Hepatic stellate cell (primary cell): Measurements from ENCODE around the gene XPNPEP3.
"Not testable (repeated sequence)": the region's sequence is repeated elsewhere in the genome, so short reads cannot be mapped to it uniquely, and the experiment has no call there.

Experiments used
- DNase-seq: peaks from one replicate; pipeline ENCODE4 v3.0.0; 2011; ENCODE audit warnings: low spot score

Gene XPNPEP3

DNA sequence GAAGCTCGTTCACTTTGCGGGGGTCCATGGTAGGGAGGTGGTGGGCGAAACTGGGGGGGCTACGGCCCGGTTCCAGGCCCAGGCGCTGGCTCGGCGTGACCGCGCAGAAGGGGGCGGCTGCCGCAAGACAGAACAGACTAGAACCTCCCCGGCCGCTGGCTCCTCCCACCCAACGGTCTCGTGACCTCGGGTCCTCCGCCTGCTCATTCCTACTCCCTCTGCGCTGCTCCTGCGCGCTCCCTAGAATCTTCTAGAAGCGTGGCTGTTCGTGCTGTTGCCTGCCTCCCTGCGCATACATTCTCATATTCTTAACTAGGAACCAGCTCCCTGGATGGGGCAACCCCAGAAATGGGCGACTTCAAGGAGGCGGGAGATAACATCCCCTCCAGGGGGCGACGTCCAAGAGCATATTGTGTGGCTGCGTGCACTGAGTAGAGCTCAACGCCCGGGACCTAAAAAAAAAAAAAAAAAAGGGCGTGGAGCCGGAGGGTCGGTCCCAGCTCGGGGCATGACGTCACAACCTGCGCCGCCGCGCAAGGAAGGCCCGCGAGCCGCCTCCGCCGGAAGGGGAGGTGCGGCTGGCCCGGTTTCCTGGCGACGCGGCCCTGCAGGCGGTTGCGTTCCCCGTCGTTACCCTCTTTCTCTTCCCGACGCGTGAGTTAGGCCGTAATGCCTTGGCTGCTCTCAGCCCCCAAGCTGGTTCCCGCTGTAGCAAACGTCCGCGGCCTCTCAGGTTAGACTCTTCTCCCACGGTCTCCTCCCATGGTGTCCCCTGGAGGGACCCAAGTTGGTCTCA is at the start of gene XPNPEP3, which contains the start of gene ST13:
XPNPEP3 (plus strand) TSS at position 636 of the 796 bp plus-strand sequence; CDS start at position 670, 34 bp downstream.
ST13 (minus strand) TSS at position 127 of the 796 bp plus-strand sequence; CDS start at position 28, 99 bp downstream.
- DNase-seq: peak; percentile 86

- no peak for DNase-seq
Observed at GRCh38 chr22:40808018-40808841, 48.7 kb upstream of the XPNPEP3 start.

- DNase-seq: no peak
Observed at GRCh38 chr22:40813912-40814315, 43.0 kb upstream of the XPNPEP3 start.

DNA sequence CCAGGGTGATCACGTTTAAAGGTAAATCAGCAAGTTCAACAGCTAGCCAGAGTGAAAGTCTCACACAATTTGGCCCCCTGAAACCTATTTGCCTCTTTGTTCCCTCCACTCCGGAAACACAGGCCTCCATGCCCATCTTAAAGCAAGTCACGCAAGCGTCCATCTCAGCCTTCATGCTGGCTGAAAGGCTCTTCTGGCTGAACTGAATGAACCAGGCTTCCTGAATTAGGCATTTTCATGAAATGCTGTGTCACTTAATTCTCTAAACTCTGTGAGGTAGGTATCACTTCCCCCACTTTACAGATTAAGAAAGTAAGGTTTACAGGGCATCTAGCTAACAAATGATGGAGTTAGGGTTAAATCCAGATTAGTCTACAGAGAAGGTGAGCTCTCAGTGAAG is 39.2 kb upstream of the XPNPEP3 start:
- DNase-seq: no peak

DNA sequence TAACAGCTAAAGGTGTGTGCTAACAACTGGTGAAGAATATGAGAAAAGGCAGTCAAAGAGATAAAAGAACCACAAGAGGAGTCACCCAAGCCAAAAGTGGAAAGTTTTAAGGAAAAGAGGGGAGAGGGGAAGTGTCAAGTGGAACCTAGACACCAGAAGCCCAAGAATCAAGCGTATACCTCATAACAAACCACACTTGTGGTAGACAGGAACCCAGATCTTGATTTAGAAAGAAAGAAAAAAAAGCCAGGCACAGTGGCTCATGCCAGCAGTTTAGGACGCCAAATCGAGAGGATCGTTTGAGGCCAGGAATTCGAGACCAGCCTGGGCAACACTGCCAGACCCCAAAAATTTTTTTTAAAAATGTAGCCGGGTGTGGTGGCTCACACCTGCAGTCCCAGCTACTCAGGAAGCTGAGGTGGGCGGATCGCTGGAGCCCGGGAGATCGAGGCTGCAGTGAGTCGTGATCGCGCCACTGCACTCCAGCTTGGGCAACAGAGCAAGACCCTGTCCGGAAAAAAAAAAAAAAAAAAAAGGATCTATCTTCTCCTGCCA is 38.7 kb upstream of the XPNPEP3 start:
- peak; percentile 11 for DNase-seq

GRCh38 chr22:40818747-40819598 is 38.0 kb upstream of the XPNPEP3 start, which contains the start of gene SLC25A17:
TSS of gene SLC25A17 (minus strand) at chr22:40819346. CDS start at chr22:40819248, 98 bp downstream.
- peak; percentile 95 for DNase-seq

GRCh38 chr22:40819599-40820140 is 37.3 kb upstream of the XPNPEP3 start:
- peak; percentile 42 for DNase-seq

- no peak for DNase-seq
Observed at GRCh38 chr22:40823426-40823825, 33.5 kb upstream of the XPNPEP3 start.

- not testable (repeated sequence) for DNase-seq
Observed at GRCh38 chr22:40826292-40826691, 30.7 kb upstream of the XPNPEP3 start.

DNA sequence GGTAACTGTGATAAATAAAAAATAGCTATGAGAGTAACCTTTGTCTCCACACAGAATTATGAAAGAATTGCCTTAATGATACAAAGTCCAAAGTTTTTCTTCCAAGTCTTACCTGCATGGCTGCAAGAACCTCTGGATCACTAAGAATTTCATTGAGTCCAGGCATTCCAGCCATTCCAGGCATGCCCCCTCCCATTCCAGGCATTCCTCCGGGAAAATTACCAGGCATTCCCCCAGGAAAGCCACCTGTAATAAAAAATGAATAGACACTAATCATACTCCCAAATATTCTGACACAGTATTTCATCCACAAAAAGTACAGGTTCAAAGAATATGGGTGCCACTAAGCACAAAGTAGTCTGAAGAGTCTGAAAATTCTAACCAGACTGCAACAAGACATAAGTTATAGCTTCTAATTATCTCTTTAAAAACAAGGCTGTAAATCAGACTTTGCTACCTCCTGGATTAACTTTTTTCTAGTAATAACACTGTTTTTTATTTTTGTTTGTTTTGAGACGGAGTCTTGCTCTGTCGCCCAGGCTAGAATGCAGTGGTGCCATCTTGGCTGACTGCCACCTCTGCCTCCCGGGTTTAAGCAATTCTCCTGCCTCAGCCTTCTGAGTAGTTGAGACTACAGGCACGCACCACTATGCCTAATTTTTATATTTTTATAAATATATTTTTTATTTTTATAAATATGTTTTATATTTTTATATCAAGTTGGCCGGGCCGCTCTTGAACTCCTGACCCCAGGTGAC is 29.8 kb upstream of the XPNPEP3 start:
- DNase-seq: no peak

DNA sequence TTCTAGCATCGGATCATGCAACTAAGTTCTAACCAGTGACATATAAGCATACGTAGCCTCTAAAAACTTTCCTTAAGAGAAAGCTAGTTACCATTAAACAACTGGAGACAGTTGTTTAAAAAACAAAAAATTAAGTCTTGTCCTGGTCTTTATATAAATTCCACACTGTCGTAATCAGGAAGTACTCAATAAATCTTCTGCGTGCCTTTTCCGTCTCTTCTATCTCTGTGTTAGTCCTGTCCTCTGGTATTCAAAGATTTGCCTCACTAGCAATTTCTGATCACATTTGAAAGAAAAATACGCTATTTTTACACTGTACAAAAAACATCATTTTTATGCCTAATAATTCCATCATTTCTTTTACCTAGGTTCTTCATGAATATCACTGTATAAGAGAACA is 27.8 kb upstream of the XPNPEP3 start:
- no peak for DNase-seq

GRCh38 chr22:40834619-40835018 is 22.3 kb upstream of the XPNPEP3 start:
- no peak for DNase-seq

- DNase-seq: no peak
Observed at GRCh38 chr22:40838486-40838885, 18.5 kb upstream of the XPNPEP3 start.

DNA sequence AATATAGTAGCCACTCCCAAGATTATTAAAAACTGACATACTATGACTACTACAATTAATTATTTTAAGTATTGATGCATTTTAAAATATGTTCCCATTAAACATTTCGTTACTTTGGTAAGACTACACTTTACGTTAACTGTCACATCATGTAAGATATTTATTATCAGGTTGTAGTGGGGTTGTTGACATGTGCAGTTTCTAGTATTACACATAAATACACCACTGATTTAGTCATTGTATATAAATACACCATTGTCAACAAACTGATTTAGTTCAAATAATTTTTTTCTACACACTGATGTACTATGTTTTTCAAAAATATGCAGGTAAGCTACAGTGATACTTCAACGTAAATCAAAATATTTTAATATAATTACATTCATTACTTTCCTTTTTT is 12.0 kb upstream of the XPNPEP3 start:
- DNase-seq: no peak

DNA sequence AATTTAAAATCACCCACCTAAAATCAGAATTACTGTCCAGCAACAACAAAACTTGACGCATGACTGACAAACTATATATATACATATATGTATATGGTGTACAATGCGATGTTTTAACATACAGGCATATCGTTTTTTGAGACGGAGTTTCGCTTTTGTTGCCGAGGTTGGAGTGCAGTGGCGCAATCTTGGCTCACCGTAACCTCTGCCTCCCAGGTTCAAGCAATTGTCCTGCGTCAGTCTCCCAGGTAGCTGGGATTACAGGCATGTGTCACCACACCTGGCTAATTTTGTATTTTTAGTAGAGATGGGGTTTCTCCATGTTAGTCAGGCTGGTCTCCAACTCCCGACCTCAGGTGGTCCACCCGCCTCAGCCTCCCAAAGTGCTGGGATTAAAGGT is 11.1 kb upstream of the XPNPEP3 start:
- DNase-seq: not testable (repeated sequence)

DNA sequence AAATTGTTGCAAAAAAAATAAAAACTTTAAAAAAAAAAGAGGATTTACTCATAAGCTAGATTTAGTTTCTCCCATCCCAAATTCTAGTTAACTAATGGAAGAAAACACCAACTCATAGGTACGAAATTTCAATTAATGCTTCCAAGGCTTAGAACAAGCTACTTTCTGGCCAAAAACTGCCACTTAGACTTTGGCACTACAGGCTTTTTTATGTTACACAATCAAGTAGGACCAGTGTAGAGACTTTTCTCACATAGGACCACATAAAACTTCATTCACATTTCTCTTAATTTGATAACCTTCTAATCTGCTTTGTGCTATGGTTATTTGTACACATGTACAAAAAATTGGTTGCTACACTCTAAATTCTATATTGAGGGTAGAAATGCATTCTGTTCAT is 3.6 kb upstream of the XPNPEP3 start:
- no peak for DNase-seq

DNA sequence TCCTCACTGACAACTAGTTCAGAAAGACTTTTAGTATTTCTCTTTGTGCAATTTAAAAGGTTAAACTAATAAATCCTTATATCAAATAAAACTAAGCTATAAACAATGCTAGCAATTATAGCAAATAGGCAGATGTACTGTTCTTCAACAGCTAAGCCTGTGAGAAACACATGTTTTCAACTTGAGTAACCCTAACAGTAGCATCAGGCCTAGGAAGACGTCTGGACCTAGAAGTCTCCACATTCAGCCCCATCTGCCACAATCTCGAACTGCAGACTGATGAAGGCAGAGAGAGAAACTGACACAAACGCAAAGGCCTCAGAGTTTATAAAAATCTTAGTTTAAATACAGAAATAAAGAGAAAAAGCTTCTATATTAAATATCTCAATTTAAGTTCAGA is 3.0 kb upstream of the XPNPEP3 start:
- no peak for DNase-seq

DNA sequence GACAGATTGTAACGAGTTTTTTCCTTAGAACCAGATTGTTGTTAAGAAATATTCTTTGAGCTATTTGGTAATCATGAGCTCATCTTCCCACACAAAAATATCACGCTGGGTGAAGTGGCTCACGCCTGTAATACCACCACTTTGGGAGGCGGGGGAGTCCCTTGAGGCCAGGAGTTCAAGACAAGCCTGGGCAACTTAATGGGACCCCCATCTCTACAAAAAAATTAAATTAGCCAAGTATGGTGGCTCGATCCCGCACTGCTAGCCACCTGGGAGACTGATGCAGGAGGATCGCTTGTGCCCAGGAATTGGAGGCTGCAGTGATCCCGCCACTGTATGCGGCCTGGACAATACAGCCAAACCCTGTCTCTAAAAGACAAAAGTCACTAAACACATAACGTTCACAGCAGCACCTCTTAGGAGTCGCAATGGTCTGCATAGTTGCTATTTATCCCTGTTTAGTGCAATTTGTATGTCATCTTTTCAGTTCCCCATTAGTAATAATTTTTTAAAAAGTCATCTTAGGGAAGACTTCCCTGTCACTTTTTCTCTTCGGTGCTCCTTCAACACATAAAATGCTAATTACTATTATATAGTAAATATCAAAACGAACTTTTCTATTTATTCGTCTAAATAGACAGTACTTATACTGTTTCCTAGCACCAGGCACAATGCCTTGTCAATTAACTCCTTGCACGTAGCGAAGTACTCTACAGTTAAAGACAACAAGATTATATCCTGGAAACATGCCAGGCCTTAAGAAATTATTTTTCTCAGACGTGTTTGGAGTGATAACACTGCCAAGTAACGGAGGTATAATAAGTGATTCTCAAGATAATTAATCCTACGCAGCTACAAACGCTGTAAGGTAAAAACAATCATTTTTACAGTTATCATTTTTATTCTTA is 1.6 kb upstream of the XPNPEP3 start:
- DNase-seq: no peak

DNA sequence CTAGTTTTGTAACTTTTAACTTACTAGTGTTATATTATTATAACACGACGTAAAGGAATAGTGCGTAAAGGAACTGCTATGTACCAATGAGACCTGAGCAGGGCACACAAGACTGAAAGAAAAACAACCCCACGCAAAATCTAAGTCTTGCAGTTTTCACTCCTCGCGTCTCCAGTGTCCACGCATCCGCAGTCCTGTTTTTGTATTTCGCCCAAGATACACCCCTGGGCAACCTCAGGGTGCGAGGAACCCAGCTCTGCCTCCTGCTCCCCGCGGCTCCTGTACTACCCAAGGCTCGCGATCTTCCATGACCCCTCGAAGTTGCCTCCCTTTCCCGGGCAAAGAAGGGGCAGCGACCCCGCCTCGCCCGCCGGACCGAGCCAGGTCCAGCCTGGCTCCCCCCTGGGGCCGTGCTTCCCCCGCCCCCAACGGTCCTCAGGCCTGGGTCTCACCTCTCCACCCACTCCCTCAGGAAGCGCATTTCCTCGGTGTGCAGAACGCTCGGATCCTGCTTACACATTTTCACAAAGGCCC is 902 bp upstream of the XPNPEP3 start:
- peak; percentile 27 for DNase-seq
